Embryonic facial prominence (tissue), 1 donor: ENCODE data around the gene LGR6.
"Not testable (repeated sequence)": the region's sequence is repeated elsewhere in the genome, so short reads cannot be mapped to it uniquely, and the experiment has no call there.

ENCODE experiments used
- DNase-seq: peaks from one replicate; pipeline ENCODE4 v3.0.0-alpha.2; 2016; ENCODE audit errors: extremely low spot score

Gene LGR6

DNA sequence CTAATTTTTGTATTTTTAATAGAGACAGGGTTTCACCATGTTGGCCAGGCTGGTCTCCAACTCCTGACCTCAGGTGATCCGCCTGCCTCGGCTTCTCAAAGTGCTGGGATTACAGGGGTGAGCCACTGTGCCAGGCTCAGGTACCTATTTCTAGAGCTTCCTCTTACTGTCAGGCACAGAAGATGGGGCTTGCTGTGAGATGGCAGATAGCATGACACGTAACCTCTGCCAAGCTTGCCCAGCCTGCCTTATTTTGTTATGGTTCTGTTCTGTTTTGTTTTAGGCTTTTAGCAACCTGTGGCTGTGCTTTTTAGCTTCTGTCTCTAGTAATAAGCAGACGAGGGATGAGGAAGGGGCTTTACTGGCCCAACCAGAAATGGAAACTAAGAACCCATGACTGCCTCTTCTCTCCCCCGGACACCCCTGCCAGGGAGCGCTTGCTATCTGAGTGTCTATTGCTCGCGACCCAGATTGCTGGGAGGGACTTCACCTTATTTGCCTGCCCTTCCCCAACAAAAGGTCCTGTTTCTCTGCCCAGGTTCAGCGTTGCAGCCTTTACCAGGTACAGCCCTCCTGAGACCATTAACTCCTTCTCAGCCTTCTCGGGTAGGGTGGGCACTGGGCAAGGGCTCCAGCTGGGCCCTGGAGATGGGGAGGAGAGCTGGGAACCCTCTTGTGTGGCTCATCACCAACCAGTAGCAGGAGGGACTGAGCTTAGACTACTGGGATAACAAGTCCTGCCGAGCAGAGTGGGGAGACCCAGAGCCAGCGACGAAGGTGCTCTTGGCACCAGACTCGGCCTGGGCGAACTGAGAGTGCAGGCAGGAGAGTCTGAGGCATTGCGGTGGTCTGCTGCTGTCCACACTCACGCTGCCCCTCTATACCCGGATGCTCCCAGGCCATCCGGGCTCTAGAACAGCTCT lies 13.5 kb upstream of the LGR6 start:
- DNase-seq: no peak

DNA sequence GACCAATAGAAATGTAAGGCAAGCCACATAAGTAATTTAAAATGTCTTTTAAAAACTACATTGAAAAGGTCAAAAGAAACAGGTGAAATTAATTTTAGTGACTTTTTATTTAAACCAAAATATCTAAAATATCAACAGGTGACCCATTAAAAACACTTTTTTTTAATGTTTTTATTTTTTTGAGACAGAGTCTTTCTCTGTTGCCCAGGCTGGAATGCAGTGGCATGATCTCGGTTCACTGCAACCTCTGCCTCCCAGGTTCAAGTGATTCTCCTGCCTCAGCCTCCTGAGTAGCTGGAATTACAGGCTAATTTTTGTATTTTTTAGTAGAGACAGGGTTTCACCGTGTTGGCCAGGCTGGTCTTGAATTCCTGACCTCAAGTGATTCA lies 12.9 kb upstream of the LGR6 start:
- DNase-seq: not testable (repeated sequence)

DNA sequence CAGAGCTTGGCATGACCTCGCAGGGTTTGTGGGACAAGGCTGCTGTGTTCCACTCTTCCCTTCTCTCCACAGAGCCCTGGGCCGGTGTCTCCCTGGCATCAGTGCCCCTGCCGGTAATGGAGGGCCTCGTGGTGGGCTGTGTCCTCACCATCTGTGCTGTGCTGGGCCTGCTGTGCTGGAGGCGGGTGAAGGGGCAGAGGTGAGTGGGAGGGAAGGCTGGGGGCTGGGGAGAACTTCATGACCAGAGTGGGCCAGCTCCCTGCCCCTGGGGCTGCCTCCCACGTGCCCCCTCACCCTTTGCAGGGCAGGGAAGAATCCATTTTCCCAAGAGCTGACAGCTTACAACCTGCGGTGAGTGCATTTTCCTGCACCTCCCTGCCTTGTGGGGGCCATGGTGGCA lies 12.0 kb upstream of the LGR6 start:
- DNase-seq: no peak

DNA sequence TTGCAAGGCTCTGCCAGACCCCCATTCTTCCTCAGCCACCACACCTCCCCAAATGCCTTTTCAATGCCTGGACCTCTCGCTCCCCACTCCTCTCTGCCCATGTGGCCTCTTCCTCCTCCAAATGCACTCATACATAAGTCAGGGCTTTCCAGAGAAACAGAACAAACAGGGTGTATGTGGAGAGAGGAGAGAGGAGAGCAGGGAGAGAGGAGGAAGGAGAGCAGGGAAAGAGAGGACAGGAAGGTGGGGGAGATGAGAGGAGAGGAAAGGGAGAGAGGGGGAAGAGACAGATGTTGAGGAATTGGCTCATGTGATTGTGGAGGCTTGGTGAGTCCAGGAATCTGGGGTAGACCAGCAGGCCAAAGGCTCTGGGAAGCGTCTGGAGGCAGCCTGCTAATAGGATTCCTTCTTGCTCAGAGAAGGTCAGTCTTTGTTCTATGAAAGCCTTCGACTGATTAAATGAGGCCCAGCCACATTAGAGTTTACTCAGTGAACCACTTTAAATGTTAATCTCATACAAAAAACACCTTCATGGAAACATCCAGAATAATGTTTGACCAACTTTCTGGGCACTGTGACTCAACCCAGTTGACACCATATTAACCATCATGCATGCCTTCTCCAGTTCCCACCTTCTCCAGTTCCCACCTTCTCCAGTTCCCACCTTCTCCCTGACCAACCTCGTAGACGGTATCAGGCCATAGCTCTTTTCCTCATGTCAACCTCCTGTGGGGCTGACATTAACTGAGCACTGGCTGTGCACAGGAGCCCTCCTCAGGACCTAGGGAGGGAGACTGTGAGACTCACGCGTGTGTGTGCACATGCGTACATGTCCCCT lies 11.3 kb upstream of the LGR6 start:
- no peak for DNase-seq

DNA sequence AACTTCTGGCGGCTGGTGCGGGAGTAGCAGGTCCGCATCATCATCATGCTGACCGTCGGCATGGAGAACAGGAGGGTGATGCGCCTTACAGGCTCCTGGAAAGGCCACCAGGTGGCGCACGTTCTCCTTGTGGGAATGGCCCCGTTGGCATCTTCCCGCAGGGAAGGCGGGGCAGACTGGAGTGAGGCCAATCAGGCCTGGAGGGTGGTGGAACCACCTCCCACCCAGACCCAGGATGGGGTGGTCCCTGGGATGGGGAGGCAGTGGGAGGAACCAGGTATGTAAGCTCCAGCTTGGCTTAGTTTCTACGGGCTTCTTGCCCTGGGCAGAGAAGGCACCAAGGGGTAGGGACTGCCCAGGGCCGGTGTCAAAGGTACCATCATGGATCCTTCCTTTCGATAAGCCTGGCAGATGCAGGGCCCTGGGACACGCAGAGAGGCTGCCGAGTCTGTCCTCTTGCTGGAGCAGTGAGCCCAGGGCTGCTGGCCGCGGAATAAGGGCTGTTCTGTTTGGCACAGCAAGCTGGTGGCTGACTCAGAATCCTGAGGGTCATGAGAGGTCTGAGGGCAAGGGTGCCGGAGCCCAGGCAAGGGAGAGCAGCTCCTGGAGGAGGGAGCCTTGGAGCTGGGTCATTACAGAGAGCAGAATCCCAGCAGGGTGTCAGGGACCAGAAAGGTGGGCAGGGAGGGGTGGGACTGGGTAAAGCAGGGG lies 8.7 kb upstream of the LGR6 start:
- no peak for DNase-seq

DNA sequence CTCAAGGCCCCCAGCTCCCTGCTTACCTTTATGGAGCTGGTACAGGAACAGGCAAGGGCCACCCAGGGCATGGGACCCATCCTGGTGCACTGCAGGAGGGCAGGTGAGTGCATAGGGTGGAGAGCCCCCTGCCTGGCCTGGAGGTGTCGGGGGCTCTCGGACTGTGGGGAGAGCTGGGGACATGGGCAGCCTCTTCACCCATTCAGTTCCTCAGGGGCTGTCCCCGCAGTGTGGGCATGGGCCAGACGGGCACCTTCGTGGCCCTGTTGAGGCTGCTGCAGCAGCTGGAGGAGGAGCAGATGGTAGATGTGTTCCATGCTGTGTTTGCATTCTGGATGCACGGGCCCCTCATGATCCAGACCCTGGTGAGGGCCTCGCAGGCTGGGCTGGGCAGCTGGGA lies 7.3 kb upstream of the LGR6 start:
- no peak for DNase-seq

DNA sequence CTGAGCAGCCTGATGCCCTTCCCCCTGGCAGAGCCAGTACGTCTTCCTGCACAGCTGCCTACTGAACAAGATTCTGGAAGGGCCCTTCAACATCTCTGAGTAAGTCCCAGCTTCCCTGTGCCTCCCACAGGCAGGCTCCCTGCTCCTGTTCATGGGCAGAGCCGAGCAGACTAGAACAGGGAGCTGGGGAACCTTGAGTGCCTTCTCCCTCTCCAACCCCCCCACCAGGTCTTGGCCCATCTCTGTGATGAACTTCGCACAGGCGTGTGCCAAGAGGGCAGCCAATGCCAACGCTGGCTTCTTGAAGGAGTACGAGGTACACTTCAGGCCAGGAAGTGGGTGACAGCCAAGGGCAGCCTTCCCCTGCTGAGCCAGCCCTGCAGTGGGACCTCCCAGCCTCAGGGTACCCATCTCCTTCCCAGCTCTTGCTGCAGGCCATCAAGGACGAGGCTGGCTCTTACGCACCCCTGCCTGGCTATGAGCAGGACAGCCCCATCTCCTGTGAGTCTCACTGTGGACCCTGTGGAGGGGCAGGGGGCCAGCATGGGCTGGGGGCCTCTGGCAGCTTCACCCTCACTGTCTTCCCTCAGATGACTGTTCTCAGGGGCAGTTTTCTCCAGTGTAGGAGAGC lies 6.4 kb upstream of the LGR6 start:
- no peak for DNase-seq

DNA sequence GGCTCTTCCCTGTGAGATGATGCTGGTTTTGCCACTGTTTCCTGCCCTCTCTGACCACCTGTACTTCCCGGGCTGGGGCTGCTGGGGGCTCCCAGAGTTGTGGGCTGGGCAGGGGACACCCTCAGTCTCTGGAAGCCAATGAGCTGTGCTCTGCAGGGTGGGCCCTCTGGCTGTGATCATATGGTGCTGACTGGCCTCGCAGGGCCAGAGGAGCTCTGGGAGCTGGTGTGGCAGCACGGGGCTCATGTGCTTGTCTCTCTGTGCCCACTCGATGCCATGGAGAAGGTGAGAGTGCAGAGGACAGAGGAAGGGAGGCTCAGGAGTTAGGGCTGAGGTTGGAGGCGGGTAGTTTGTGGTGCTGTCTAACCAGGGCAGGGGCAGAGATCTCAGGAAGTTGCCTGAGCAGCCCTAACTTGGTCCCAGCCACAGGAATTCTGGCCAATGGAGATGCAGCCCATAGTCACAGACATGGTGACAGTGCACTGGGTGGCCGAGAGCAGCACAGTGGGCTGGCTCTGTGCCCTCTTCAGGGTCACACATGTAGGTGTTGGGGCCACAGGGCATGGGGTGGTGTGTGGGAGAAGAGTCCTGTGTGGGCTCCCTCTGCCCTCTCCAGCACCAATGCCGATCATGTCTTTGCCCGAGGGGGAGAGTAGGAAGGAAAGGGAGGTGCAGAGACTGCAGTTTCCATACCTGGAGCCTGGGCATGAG lies 5.7 kb upstream of the LGR6 start:
- no peak for DNase-seq

DNA sequence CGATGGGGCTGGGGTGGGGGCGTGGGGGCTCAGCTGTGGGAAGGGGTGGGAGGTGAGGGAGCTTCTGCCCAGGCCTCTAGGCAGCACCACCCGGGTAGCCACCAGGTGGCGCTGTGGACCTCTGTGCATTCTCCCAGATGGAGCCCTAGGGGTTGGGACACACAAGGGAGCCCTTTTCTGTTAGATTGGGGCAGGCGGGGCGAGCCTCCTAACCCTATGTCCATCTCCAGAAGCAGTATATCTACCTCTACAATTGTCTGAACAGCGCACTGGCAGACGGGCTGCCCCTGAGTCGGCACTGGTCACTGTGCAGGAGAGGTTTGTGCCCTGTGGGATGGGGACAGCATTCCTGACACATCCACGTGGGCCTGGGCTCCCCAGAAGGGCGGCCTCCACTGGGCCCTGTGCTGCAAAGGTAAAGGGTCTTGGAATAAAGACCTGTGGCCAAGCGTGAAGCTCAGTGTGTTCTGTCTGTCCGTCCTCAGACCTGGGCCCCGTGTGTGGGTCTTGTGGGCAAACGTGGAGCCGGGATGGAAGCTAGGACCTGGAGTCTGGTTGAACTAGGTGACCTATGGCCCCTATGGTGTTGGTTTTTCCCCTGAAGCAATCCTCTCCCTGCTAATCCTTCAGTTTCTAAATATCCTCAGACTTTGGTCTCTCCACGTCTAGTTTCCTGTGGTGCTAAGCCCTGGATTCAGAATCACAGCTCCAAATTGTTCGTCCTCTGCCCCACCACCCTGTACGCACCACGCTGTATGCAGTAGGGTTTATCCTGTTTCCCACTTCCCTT lies 4.4 kb upstream of the LGR6 start:
- DNase-seq: no peak

DNA sequence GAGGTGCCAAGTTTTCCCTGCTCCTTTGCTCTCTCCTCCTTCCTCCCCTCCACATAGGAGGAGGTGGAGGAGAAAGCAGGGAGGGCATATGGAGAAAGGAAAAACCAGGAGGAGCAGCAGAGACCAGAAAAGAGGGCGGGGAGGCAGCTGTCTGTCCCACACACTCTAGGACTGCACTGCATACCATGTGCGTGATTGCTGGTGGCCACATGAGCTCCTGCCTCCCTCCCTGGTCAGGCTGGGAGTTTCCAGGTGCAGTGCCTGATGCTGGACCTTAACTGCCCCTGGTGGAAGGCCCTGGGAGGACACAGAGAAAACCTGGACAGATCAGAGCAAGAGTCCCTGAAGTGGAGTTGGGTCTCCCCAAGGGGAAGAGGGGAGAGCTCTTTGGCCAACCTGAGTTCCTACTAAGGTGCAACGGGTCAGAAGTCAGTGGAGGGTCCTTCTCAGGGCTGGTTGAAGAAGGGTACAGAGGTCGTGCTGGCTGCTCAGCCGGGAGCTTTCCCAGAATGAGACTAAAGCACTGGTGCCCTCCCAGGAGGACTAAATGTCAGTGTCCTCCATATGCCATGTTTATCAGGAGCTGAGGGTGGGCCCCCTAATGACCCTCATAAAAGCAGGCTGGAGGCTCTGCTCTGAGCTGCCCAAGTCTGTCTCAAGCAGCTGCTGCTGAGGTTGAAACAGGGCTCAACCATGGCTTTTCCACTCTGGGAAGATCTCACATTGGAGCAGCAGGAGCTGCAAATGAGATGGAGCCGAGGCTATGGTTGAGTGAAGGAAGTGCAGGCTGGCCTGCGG lies 3.5 kb upstream of the LGR6 start:
- no peak for DNase-seq

DNA sequence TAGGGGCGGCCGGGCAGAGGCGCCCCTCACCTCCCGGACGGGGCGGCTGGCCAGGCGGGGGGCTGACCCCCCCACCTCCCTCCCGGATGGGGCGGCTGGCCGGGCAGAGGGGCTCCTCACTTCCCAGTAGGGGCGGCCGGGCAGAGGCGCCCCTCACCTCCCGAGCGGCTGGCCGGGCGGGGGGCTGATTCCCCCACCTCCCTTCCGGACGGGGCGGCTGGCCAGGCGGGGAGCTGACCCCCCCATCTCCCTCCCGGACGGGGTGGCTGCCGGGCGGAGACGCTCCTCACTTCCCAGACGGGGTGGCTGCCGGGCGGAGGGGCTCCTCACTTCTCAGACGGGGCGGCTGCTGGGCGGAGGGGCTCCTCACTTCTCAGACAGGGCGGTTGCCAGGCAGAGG lies 2.2 kb upstream of the LGR6 start:
- not testable (repeated sequence) for DNase-seq

DNA sequence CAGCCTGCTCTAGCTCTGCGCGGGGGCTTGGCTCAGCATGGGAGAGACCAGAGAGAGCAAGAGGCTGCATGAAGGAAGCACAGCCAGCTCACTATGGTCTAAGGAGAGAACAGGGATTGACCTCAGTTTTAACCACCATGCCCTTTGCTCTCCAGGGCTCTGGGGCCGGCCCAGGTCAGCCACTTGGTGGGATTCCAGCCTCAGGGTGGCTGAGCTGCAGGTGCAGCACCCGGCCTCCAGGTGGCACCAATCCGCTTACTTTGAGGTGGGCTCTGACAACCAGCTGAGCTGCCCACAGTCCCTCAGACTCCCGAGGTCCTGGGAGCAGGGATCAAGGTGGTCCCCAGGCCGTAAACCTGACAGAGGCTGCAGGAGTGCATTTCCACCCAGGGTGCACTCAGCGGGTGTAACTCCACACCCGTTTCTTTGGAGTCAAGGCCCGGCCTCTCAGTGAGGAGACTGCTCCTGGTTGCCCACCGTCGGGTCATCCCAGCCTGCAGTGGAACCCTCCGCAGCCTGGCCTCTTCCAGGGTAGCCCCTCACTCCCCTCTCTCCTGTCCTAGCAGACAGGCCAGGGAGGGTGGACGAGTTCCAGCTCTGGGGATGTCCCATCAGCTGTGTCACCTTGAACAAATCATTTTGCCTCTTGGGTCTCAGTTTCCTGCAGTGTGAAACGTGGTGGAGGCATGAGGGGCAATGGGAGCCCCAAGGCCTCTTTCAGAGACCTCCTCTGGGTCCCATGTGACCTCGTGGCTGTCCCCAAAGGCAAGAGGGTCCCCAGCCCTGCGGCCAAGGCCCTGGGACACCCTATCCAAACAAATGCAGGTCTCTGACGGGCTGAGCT lies 607 bp upstream of the LGR6 start:
- DNase-seq: no peak

DNA sequence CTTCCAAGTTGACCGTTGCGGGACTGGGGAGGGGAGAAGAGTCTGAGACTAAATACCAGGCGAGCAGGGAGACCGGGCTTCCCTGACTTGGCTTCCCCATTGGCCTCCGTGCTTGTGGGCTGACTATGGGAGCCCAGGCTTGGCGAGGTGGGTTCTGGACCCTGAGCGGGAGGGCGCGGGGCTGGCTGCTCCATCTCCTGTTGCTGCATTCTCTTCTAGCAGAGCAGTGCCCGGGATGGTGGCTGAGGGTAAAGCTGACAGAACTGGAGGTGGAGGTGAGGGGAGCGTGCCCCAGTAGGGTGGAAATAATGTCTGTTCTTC lies 689 bp downstream of the LGR6 start:
- DNase-seq: no peak

DNA sequence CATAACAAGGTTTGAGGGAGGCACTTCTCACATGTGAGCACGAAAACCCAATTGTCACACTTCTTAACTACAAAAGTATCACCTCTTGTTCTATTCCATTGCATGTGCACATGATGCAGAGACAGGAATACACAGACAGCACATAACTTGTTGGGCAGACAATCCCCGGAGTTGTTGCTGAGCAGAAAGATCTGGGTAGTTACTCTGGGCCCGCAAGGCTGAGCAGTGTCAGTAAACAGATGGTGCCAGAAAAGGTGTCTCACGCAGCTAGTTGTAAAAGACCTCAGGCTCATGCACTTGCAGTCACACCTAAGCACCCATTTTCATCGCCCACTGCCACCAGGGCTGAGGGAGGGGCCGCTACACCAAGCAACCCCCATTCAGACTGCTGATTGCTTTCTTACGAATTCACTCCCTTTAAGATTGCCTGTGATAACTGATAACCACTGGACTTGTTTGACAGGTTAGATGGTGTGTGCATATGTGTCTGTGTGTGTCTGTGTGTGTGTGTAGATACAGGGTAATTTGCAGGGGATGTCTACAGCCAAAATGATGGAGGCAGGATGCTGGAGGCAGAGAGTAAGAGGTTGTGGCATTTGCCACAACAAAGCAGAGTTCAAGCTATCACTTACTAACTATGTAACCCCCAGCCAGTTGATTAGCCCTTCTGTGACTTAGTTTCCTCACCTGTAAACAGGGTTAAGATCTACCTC lies 4.2 kb downstream of the LGR6 start:
- no peak for DNase-seq

DNA sequence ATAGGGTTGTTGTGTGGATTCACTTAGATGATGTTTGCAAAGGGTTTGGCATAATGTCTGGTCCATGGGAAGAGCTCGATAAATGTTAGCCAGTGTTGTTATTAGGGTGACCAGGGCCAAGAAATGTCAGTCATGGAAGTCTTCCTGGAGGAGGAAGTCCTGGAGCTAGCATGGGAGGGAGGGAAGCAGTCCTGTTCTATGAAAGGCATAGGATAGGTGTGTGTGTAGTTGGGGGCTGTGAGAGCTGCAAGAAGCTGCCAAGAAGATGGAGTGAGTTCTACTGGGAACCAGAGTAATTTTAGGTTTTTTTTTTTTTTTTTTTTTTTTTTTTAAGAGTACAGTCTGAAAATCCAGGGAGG lies 4.7 kb downstream of the LGR6 start:
- DNase-seq: no peak

DNA sequence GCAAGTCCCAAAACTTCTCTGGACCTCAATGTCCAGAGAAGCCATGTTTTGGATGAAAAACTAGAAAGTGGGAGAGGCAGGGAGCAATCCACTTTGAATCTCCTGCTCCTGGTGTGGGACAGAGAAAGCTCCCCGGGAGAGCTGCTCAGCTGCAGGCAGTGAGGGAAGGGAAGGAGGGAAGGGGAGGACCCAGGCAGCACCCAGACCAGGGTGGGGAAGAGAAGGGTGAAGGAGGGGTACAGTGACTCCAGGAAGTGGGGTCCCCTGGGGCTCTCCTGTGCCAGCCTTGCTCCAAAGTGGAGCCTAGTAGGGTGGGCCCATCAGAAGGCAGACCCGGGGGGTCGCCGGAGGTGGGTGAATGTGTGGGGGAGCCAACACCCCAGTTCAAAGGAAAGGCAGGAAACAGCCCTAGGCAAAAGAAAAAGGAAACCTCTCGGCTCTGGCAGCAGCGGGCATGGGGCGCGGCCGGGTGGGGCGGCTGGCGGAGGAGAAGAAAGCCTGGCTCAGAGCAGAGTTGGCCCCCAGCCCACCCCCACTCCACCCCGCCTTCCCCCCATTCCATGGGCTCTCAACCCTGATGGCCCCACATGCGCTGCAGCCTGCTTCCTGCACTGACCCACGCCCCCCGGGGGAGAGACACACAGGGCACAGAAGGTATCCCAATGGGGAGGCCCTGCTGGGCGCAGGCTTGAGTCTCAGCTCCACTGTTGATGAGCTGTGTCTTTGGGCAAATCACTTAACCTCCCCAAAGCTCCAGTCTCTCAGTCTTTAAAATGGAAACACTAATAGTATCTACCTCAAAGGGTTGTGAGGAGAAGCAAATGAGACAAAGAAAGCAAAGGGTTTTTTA lies 5.7 kb downstream of the LGR6 start:
- DNase-seq: no peak

DNA sequence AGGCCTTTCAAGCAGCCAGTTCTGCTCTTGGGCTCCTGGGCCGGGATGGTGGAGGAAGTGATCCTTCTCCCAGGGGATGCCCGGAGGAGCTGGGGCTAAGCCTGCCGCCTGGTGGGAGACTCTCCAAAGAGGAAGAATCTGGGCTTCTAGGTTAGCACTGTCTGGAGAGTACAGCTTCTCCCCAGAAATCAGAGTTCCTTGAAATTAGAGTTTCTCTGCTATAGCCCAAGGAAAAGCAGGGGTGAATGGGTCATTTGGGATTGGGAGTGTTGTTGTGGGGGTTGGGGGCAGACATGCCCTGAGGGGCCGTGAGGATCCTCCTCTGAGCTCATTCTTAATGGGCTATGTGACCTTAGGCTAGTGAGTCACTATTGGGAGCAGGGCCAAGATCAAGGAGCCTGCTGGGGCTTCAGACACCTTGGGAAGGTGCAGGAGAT lies 6.5 kb downstream of the LGR6 start:
- DNase-seq: no peak
